Measurements from ENCODE around the gene ERBB2. TPM values are rescaled to one million over a fixed set of nuclear protein-coding genes. Genes with fewer than 3 reads are reported as not detected.

ERBB2 gene
- total and polyA plus RNA-seq, 9 donors = 80.4 to 171 (median 123) TPM

DNA sequence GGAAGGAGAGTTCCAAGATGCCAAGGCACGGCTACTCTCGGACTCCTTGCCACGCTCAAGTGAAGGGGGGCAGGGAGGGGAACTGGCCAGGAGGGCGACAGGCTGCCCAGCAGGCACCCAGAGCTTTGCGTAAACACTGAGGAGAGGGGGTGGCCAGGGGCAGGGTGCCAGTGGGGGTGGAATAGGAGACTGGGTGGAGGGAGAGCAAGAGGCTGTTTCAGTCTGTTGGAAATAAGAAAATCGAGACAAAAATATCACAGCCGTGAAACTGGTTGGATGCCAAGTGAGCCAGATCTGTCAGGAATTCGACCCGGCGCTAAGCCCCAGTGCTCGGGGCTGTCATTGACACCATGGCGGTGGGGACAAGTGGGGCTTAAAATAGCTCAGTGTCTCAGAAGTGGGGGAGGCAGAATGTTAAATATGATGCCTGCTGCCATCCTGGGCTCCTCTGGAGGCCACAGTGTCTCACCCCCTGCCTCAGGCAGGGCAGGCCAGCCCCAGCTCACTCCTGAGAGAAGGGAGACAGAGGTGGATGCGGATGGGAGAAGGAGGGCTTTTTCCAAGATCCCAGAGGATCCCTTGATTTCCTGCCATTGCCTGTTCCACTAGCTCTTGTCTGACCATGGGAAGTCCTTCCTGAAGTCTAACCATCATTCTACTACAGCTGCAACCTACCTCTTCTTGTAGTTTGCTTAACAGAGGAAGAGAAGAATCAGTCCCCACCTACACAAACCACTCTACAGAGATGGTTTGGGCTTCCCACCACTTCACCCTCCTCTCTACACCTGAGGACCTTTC lies 22.1 kb upstream of the ERBB2 start:
- Histone ChIP-seq H3K9me3 (replicated peaks; ENCODE audit: control insufficient read depth, low read depth, low read length) (no peaks in the 10 kb centered on the region), H3K4me3 (ENCODE audit: low read length) (no peak overlapping the region), H3K36me3 (ENCODE audit: control insufficient read depth, insufficient read depth, low read length) (peaks cover 15% of the 10 kb centered on the region), H3K27ac (ENCODE audit: low read length) (peak overlapping the region; percentile 90), H3K27me3 (ENCODE audit: control insufficient read depth, insufficient read depth, low read length) (no peaks in the 10 kb centered on the region), H3K4me1 (ENCODE audit: control insufficient read depth, insufficient read depth, low read length) (peaks cover 63% of the 10 kb centered on the region)
- peak; percentile 79 for DNase-seq
- 46% methylated on average over 11 of the region's 13 CpGs for WGBS (ENCODE audit: insufficient coverage)

DNA sequence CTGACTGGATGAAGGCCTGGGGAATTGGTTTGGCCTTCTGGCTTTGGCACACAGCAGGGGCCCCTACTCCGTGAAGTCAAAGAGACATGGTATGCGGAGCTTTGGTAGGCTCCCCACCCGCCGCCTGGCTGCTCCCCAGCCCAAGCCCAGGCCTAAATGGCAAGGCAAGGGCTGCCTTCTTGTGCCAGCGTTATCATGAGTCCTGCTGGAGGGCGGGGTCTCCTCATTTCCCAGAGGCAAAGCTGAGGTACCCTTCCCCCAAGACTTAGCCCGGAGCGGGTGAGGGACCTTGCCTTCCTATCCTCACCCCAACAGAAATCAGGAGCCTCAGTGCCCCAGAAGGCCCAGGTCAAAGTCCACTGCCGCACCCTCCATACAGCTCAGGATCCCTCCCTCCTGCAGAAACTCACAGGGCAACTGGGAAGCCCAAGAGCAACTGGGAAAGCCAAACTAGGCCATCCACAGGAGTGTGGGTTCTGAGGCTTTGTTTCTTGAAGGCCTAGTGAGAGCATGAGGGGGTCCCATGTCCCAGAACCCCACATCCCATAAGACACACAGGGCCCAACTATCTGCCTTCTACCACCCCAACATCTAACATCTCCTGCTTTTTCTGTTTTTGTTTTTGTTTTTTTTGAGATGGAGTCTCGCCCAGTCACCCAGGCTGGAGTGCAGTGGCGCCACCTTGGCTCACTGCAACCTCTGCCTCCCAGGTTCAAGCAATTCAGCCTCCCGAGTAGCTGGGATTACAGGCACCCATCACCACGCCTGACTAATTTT lies 21.3 kb upstream of the ERBB2 start:
- Histone ChIP-seq H3K4me1 (ENCODE audit: control insufficient read depth, insufficient read depth, low read length) (peaks cover 63% of the 10 kb centered on the region), H3K9me3 (replicated peaks; ENCODE audit: control insufficient read depth, low read depth, low read length) (no peaks in the 10 kb centered on the region), H3K36me3 (ENCODE audit: control insufficient read depth, insufficient read depth, low read length) (peaks cover 20% of the 10 kb centered on the region), H3K27me3 (ENCODE audit: control insufficient read depth, insufficient read depth, low read length) (no peaks in the 10 kb centered on the region), H3K4me3 (ENCODE audit: low read length) (no peak overlapping the region), H3K27ac (ENCODE audit: low read length) (peak overlapping the region; percentile 90)
- WGBS (ENCODE audit: insufficient coverage) = 72% methylated on average over 6 of the region's 13 CpGs
- DNase-seq = no peak

DNA sequence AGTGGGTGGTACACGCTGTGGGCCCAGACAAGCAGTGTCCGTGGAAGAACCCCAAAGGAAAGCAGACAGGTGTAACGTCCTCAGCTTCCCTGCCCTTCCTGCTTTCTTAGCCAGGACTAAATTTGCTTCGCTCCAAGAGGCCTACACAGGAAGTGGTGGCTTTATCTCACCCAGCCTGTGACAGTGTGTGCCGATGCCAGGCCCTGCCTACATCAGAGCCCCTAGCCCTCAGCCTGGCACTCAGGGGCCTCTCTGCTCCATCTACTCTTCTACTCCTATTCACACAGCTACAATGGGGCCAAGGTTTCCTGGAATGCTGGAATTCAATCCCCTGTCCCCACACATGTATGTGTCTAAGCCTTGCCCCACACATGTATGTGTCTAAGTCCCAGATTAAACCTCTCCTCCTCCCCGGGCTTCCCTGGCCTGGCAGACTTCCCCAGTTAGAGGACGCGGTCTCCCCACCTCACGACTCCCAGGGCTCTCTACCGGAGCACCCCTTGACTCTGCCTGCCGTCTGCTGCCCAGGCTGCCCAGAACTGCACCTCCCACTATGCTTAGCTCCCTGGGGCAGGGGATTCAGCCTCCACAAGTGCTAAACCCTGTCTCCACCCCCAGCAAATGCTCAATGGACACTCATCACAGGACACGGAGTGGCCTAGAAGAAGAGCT lies 20.2 kb upstream of the ERBB2 start:
- Histone ChIP-seq H3K27ac (ENCODE audit: low read length) (peak overlapping the region; percentile 64), H3K27me3 (ENCODE audit: control insufficient read depth, insufficient read depth, low read length) (no peaks in the 10 kb centered on the region), H3K36me3 (ENCODE audit: control insufficient read depth, insufficient read depth, low read length) (peaks cover 29% of the 10 kb centered on the region), H3K4me1 (ENCODE audit: control insufficient read depth, insufficient read depth, low read length) (peaks cover 59% of the 10 kb centered on the region), H3K9me3 (replicated peaks; ENCODE audit: control insufficient read depth, low read depth, low read length) (no peaks in the 10 kb centered on the region), H3K4me3 (ENCODE audit: low read length) (no peak overlapping the region)
- 63% methylated on average over 11 of the region's 12 CpGs for WGBS (ENCODE audit: insufficient coverage)
- no peak for DNase-seq

- Histone ChIP-seq H3K27ac (ENCODE audit: low read length) (no peak overlapping the region), H3K27me3 (ENCODE audit: control insufficient read depth, insufficient read depth, low read length) (no peaks in the 10 kb centered on the region), H3K9me3 (replicated peaks; ENCODE audit: control insufficient read depth, low read depth, low read length) (no peaks in the 10 kb centered on the region), H3K36me3 (ENCODE audit: control insufficient read depth, insufficient read depth, low read length) (peaks cover 28% of the 10 kb centered on the region), H3K4me3 (ENCODE audit: low read length) (no peak overlapping the region), H3K4me1 (ENCODE audit: control insufficient read depth, insufficient read depth, low read length) (peaks cover 34% of the 10 kb centered on the region)
- WGBS (ENCODE audit: insufficient coverage) = 87% methylated on average over 3 of the region's 9 CpGs
- no peak for DNase-seq
Measured at GRCh38 chr17:39683295-39683939, 16.4 kb upstream of the ERBB2 start.

GRCh38 chr17:39684369-39685192 lies 15.3 kb upstream of the ERBB2 start:
- no peak overlapping the region for H3K27ac ChIP-seq (ENCODE audit: low read length)
- peaks cover 2% of the 10 kb centered on the region for H3K27me3 ChIP-seq (ENCODE audit: control insufficient read depth, insufficient read depth, low read length)
- peaks cover 29% of the 10 kb centered on the region for H3K4me1 ChIP-seq (ENCODE audit: control insufficient read depth, insufficient read depth, low read length)
- no peaks in the 10 kb centered on the region for H3K9me3 ChIP-seq (replicated peaks; ENCODE audit: control insufficient read depth, low read depth, low read length)
- H3K4me3 ChIP-seq (ENCODE audit: low read length) = no peak overlapping the region
- H3K36me3 ChIP-seq (ENCODE audit: control insufficient read depth, insufficient read depth, low read length) = peaks cover 28% of the 10 kb centered on the region
- DNase-seq = no peak
- 95% methylated on average over 9 of the region's 12 CpGs for WGBS (ENCODE audit: insufficient coverage)

- Histone ChIP-seq H3K36me3 (ENCODE audit: control insufficient read depth, insufficient read depth, low read length) (peaks cover 28% of the 10 kb centered on the region), H3K27ac (ENCODE audit: low read length) (peak overlapping the region; percentile 31), H3K27me3 (ENCODE audit: control insufficient read depth, insufficient read depth, low read length) (peaks cover 2% of the 10 kb centered on the region), H3K9me3 (replicated peaks; ENCODE audit: control insufficient read depth, low read depth, low read length) (no peaks in the 10 kb centered on the region), H3K4me3 (ENCODE audit: low read length) (peak overlapping the region; percentile 86), H3K4me1 (ENCODE audit: control insufficient read depth, insufficient read depth, low read length) (peaks cover 18% of the 10 kb centered on the region)
- DNase-seq = no peak
- WGBS (ENCODE audit: insufficient coverage) = 71% methylated on average over 6 of the region's 6 CpGs
Measured at GRCh38 chr17:39687101-39687545, 12.7 kb upstream of the ERBB2 start.

DNA sequence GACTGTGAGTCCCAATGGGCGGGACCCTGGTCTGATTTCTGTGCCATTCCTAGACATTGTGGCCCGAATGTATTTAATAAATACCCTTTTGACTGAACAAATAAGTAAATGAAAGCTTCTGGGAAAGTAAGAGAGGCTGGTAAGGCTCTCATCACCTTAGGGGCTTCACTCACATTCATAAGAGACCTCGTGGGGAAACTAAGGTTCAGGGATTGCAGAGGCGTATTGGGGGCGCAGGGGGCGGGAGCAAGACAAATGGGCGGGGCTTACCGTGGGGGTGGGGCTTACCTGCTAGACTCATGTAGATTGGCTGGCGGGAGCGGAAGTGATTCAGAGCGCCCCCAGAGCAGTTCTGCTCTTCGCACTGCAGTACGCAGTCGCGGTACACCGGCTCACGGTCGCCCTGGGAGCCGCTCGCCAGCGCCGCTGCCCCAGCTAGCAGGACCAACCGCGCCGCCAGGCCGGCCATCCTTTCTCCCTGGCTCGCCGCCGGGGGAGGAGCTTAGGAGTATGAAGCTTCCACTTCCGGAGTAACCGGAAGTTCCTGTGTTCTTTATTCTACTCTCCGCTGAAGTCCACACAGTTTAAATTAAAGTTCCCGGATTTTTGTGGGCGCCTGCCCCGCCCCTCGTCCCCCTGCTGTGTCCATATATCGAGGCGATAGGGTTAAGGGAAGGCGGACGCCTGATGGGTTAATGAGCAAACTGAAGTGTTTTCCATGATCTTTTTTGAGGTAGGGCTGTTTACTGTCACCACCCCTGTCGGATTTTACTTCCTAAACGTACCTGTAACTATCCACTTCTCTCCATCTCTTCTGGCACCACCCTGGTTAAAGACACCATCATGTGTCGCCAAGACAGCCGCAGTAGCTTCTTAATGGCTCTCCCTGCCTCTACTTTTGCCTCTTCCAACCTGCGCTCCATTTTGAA lies 12.1 kb upstream of the ERBB2 start, which contains the start of gene PGAP3:
Gene PGAP3, minus strand, starts transcription at position 512 of the 929 bp plus-strand sequence. Its CDS starts 43 bp downstream, at position 469.
- H3K4me1 ChIP-seq (ENCODE audit: control insufficient read depth, insufficient read depth, low read length) = peaks cover 18% of the 10 kb centered on the region
- peak within 1 kb of the TSS; percentile 91 for H3K27ac ChIP-seq (ENCODE audit: low read length)
- under 1% methylated on average over 25 of the region's 45 CpGs for WGBS (ENCODE audit: insufficient coverage)

GRCh38 chr17:39688475-39688835 lies 11.4 kb upstream of the ERBB2 start:
- 15% methylated on average over 2 of the region's 6 CpGs for WGBS (ENCODE audit: insufficient coverage)
- no peaks in the 10 kb centered on the region for H3K9me3 ChIP-seq (replicated peaks; ENCODE audit: control insufficient read depth, low read depth, low read length)
- peaks cover 2% of the 10 kb centered on the region for H3K27me3 ChIP-seq (ENCODE audit: control insufficient read depth, insufficient read depth, low read length)
- peaks cover 18% of the 10 kb centered on the region for H3K4me1 ChIP-seq (ENCODE audit: control insufficient read depth, insufficient read depth, low read length)
- peaks cover 21% of the 10 kb centered on the region for H3K36me3 ChIP-seq (ENCODE audit: control insufficient read depth, insufficient read depth, low read length)
- DNase-seq = no peak
- H3K27ac ChIP-seq (ENCODE audit: low read length) = peak overlapping the region; percentile 91
- peak overlapping the region; percentile 86 for H3K4me3 ChIP-seq (ENCODE audit: low read length)

More for the DNA sequence above, 12.1 kb upstream of the ERBB2 start, which contains the start of gene PGAP3:
- DNase-seq = peak; percentile 96
- peaks cover 25% of the 10 kb centered on the region for H3K36me3 ChIP-seq (ENCODE audit: control insufficient read depth, insufficient read depth, low read length)
- H3K27me3 ChIP-seq (ENCODE audit: control insufficient read depth, insufficient read depth, low read length) = peaks cover 2% of the 10 kb centered on the region
- H3K4me3 ChIP-seq (ENCODE audit: low read length) = peak within 1 kb of the TSS; percentile 86
- no peaks in the 10 kb centered on the region for H3K9me3 ChIP-seq (replicated peaks; ENCODE audit: control insufficient read depth, low read depth, low read length)
